H1 (cell line): ENCODE data around the gene BACE1. TPM values are rescaled to one million over a fixed set of nuclear protein-coding genes. Genes with fewer than 3 reads are reported as not detected.

Experiments
- CTCF ChIA-PET: fragments of 300-600 bp; sonication (Branson Sonifier 250); formaldehyde crosslinking; loops from one replicate; lab custom pipeline; 2021; ENCODE audit not compliant: partially characterized antibody; lab: Charles Lee
- POLR2A ChIA-PET: fragments of 300-600 bp; sonication (Branson Sonifier 250); formaldehyde crosslinking; loops from one replicate; lab custom pipeline; 2021; ENCODE audit warnings: inconsistent platforms; ENCODE audit not compliant: partially characterized antibody; lab: Charles Lee
- DNase-seq, 2 experiments: peaks; one replicate each; pipeline versions ENCODE4 v3.0.0 to v3.0.0-alpha.2; 2010 to 2022; ENCODE audit warnings: low spot score in 2 of 2, low read depth in 1 of 2, mixed read lengths in 1 of 2
- FAIRE-seq: peaks from 2 replicates; lab custom pipeline; 2011; peaks lifted over from hg19 to GRCh38; lab: Jason Lieb, UNC
- H2AFZ ChIP-seq: 2 replicates; pipeline ENCODE4 v1.8.1; 2012; ENCODE audit warnings: low read length, inconsistent platforms
- H2AK5ac ChIP-seq: 2 replicates; pipeline ENCODE4 v1.6.1; 2013; ENCODE audit warnings: low read depth, low read length
- H2BK120ac ChIP-seq: replicated peaks from 2 replicates; pipeline ENCODE3; 2013; ENCODE audit warnings: low read depth, low read length, inconsistent platforms
- H2BK12ac ChIP-seq: 2 replicates; pipeline ENCODE4 v1.6.1; 2013; ENCODE audit warnings: low read depth, low read length
- H2BK15ac ChIP-seq: 2 replicates; pipeline ENCODE4 v1.6.1; 2013; ENCODE audit warnings: low read length
- H2BK20ac ChIP-seq: 2 replicates; pipeline ENCODE4 v1.6.1; 2013; ENCODE audit warnings: low read length
- H2BK5ac ChIP-seq: 2 replicates; pipeline ENCODE4 v1.6.1; 2013; ENCODE audit warnings: low read depth, low read length
- H3K14ac ChIP-seq: 2 replicates; pipeline ENCODE4 v1.6.1; 2013; ENCODE audit warnings: inconsistent platforms; ENCODE audit not compliant: insufficient read length
- H3K18ac ChIP-seq: 2 replicates; pipeline ENCODE4 v1.6.1; 2013; ENCODE audit warnings: low read length; ENCODE audit errors: extremely low read depth
- H3K23ac ChIP-seq: 2 replicates; pipeline ENCODE4 v1.6.1; 2013; ENCODE audit warnings: inconsistent platforms; ENCODE audit not compliant: insufficient read length
- H3K23me2 ChIP-seq: 2 replicates; pipeline ENCODE4 v1.6.1; 2013; ENCODE audit warnings: low read depth, low read length
- H3K27ac ChIP-seq: 2 replicates; pipeline ENCODE4 v1.6.1; 2011; ENCODE audit warnings: low read depth, low read length, inconsistent platforms
- H3K27me3 ChIP-seq, 4 experiments: replicated peaks in 1 of 4; 1 replicate in 1 of 4; 2 replicates in 3 of 4; pipeline versions ENCODE4 v1.6.1 to v1.8.1; 2011 to 2013; ENCODE audit warnings: low read length in 3 of 4, mild to moderate bottlenecking in 3 of 4, inconsistent platforms in 2 of 4, mixed read lengths in 2 of 4, moderate library complexity in 1 of 4; ENCODE audit not compliant: control insufficient read depth in 3 of 4, insufficient read depth in 3 of 4; ENCODE audit errors: extremely low read depth in 1 of 4
- H3K36me3 ChIP-seq, 4 experiments: 2 replicates each; pipeline versions ENCODE4 v1.6.1 to v1.8.1; 2011 to 2013; ENCODE audit warnings: mild to moderate bottlenecking in 4 of 4, low read length in 3 of 4, moderate library complexity in 2 of 4, control low read depth in 1 of 4, inconsistent platforms in 1 of 4; ENCODE audit not compliant: insufficient read depth in 4 of 4, control insufficient read depth in 2 of 4
- H3K4ac ChIP-seq: replicated peaks from 2 replicates; pipeline ENCODE3; 2013; ENCODE audit warnings: low read length, low read depth, mixed read lengths, inconsistent platforms; ENCODE audit not compliant: insufficient read length
- H3K4me1 ChIP-seq, 4 experiments: replicated peaks in 1 of 4; 1 replicate in 1 of 4; 2 replicates in 3 of 4; pipeline versions ENCODE4 v1.6.1 to v1.8.1; 2011 to 2013; ENCODE audit warnings: low read length in 3 of 4, inconsistent platforms in 2 of 4, mixed read lengths in 1 of 4; ENCODE audit not compliant: insufficient read depth in 4 of 4, control insufficient read depth in 3 of 4
- H3K4me2 ChIP-seq, 2 experiments: 2 replicates each; pipeline versions ENCODE4 v1.6.1 to v1.8.1; 2011 to 2013; ENCODE audit warnings: low read depth in 2 of 2, low read length in 2 of 2, control low read depth in 1 of 2, inconsistent platforms in 1 of 2, mild to moderate bottlenecking in 1 of 2; ENCODE audit not compliant: insufficient read depth in 1 of 2
- H3K4me3 ChIP-seq, 4 experiments: fragments of 200-600, 300-600 bp in 1 of 4; sonication (generic), shearing (Covaris generic), sonication (Bioruptor Twin) in 1 of 4; 2 replicates each; pipeline versions ENCODE4 v1.5.1 to v1.8.1; 2011 to 2016; ENCODE audit warnings: low read length in 4 of 4, low read depth in 3 of 4, control low read depth in 2 of 4, inconsistent platforms in 2 of 4, mild to moderate bottlenecking in 2 of 4, mixed read lengths in 1 of 4, moderate library complexity in 1 of 4; ENCODE audit not compliant: insufficient read depth in 2 of 4; ENCODE audit errors: extremely low read depth in 1 of 4
- H3K56ac ChIP-seq: replicated peaks from 2 replicates; pipeline ENCODE3; 2013; ENCODE audit warnings: low read depth, mild to moderate bottlenecking, mixed read lengths, low read length, inconsistent platforms; ENCODE audit not compliant: insufficient read length
- H3K79me1 ChIP-seq: 2 replicates; pipeline ENCODE4 v1.6.1; 2013; ENCODE audit warnings: low read depth, low read length, control low read depth
- H3K79me2 ChIP-seq, 2 experiments: 2 replicates each; pipeline versions ENCODE4 v1.6.1 to v1.8.1; 2012 to 2013; ENCODE audit warnings: low read length in 2 of 2, mild to moderate bottlenecking in 2 of 2, inconsistent platforms in 1 of 2; ENCODE audit not compliant: insufficient read depth in 2 of 2, control insufficient read depth in 1 of 2
- H3K9ac ChIP-seq, 4 experiments: replicated peaks in 1 of 4; 1 replicate in 1 of 4; 2 replicates in 3 of 4; pipeline versions ENCODE4 v1.6.1 to v1.8.1; 2011 to 2013; ENCODE audit warnings: low read depth in 3 of 4, low read length in 3 of 4, control low read depth in 2 of 4, mild to moderate bottlenecking in 2 of 4, moderate library complexity in 2 of 4, inconsistent platforms in 1 of 4; ENCODE audit errors: extremely low read depth in 1 of 4
- H3K9me3 ChIP-seq, 2 experiments: 2 replicates each; pipeline versions ENCODE4 v1.6.1 to v1.8.1; 2012 to 2013; ENCODE audit warnings: mild to moderate bottlenecking in 2 of 2, moderate library complexity in 2 of 2, control low read depth in 1 of 2, inconsistent platforms in 1 of 2, low read depth in 1 of 2, low read length in 1 of 2, mixed read lengths in 1 of 2; ENCODE audit not compliant: insufficient read depth in 2 of 2
- H4K20me1 ChIP-seq, 2 experiments: replicated peaks in 1 of 2; 2 replicates each; pipeline versions ENCODE3 to v1.8.1; 2011 to 2013; ENCODE audit warnings: inconsistent platforms in 2 of 2, low read length in 2 of 2, mild to moderate bottlenecking in 1 of 2; ENCODE audit not compliant: insufficient read depth in 2 of 2, control insufficient read depth in 1 of 2
- H4K5ac ChIP-seq: 2 replicates; pipeline ENCODE4 v1.6.1; 2013; ENCODE audit warnings: low read length, low read depth, mixed read lengths, inconsistent platforms; ENCODE audit not compliant: insufficient read length
- H4K8ac ChIP-seq: 2 replicates; pipeline ENCODE4 v1.8.0; 2013; ENCODE audit warnings: mild to moderate bottlenecking, moderate library complexity, low read length, inconsistent platforms; ENCODE audit not compliant: insufficient read depth; ENCODE audit errors: extremely low read depth
- H4K91ac ChIP-seq: replicated peaks from 2 replicates; pipeline ENCODE3; 2013; ENCODE audit warnings: low read length, mixed read lengths, inconsistent platforms; ENCODE audit not compliant: insufficient read length
- BCL11A ChIP-seq, 2 experiments: IDR thresholded peaks; one replicate each; pipeline ENCODE4 v1.6.1; 2011; ENCODE audit warnings: low read depth in 2 of 2, low read length in 2 of 2, mild to moderate bottlenecking in 2 of 2
- CBX8 ChIP-seq: fragments of 300-800, 300-1000 bp; sonication (generic); IDR thresholded peaks from 2 replicates; pipeline ENCODE4 v1.7.1; 2016; ENCODE audit warnings: low read depth, low read length, borderline replicate concordance
- EP300 ChIP-seq, 2 experiments: IDR thresholded peaks; 1 replicate in 1 of 2; 2 replicates in 1 of 2; pipeline ENCODE4 v1.6.1; 2011 to 2012; ENCODE audit warnings: low read depth in 2 of 2, low read length in 2 of 2, mild to moderate bottlenecking in 2 of 2, borderline replicate concordance in 1 of 2, inconsistent platforms in 1 of 2, moderate library complexity in 1 of 2
- JUN ChIP-seq: IDR thresholded peaks from 2 replicates; pipeline ENCODE4 v1.6.1; 2011; ENCODE audit warnings: low read depth, mild to moderate bottlenecking, improper control_type of control experiment, low read length
- JUND ChIP-seq: IDR thresholded peaks from 2 replicates; pipeline ENCODE4 v1.6.1; 2011; ENCODE audit warnings: mild to moderate bottlenecking, improper control_type of control experiment, low read length
- KDM5A ChIP-seq: fragments of 200-600 bp; IDR thresholded peaks from 2 replicates; pipeline ENCODE4 v1.7.1; 2012; ENCODE audit warnings: mild to moderate bottlenecking, low read length, inconsistent platforms, mixed read lengths
- NANOG ChIP-seq: IDR thresholded peaks from 2 replicates; pipeline ENCODE4 v1.6.1; 2011; ENCODE audit warnings: low read length, low read depth, mild to moderate bottlenecking, inconsistent platforms; ENCODE audit not compliant: insufficient read depth, poor library complexity, severe bottlenecking
- RFX5 ChIP-seq: IDR thresholded peaks from 2 replicates; pipeline ENCODE4 v1.6.1; 2011; ENCODE audit warnings: low read depth, low read length, improper control_type of control experiment, borderline replicate concordance
- RNF2 ChIP-seq: fragments of 200-900, 300-1000 bp; sonication (generic); IDR thresholded peaks from 2 replicates; pipeline ENCODE4 v1.7.1; 2016; ENCODE audit warnings: borderline replicate concordance, low read depth, mild to moderate bottlenecking, antibody characterized with exemption, low read length; ENCODE audit not compliant: poor library complexity, severe bottlenecking; ENCODE audit errors: missing control alignments
- SAP30 ChIP-seq: fragments of 300-600 bp; sonication (generic); IDR thresholded peaks from 2 replicates; pipeline ENCODE4 v1.7.1; 2012; ENCODE audit warnings: low read length, moderate library complexity, mild to moderate bottlenecking, inconsistent platforms; ENCODE audit not compliant: insufficient read depth, insufficient replicate concordance
- SIN3A ChIP-seq, 2 experiments: IDR thresholded peaks in 1 of 2; conservative IDR thresholded peaks in 1 of 2; 2 replicates each; pipeline ENCODE4 v1.6.1; 2011 to 2012; ENCODE audit warnings: low read length in 2 of 2, improper control_type of control experiment in 1 of 2, low read depth in 1 of 2, mild to moderate bottlenecking in 1 of 2
- SP2 ChIP-seq: IDR thresholded peaks from 2 replicates; pipeline ENCODE4 v1.6.1; 2012; ENCODE audit warnings: mild to moderate bottlenecking, low read length, inconsistent platforms
- TCF12 ChIP-seq: IDR thresholded peaks from 2 replicates; pipeline ENCODE4 v1.6.1; 2011; ENCODE audit warnings: low read depth, mild to moderate bottlenecking, low read length
- WGBS, 2 experiments: shearing (Covaris generic) in 1 of 2; methylation state at CpG; one replicate each; pipeline versions ENCODE4 v1.1.6 to v1.1.7; 2013 to 2015; ENCODE audit warnings: low lambda C conversion rate in 2 of 2, mixed read lengths in 2 of 2, inconsistent platforms in 1 of 2, low coverage in 1 of 2, missing lambda C conversion rate in 1 of 2; ENCODE audit not compliant: insufficient replicate concordance in 2 of 2, insufficient coverage in 1 of 2, insufficient read length in 1 of 2; ENCODE audit errors: extremely low coverage in 1 of 2, missing lambda C conversion rate in 1 of 2; 5-methylcytosine and 5-hydroxymethylcytosine counted together
- polyA plus RNA-seq, 7 experiments: library from polyadenylated mRNA; depleted of rRNA in 3 of 7; stranded (reverse) in 5 of 7; unstranded in 2 of 7; fragments of >200 nt in 5 of 7; fragments of 200-250 nt in 2 of 7; gene quantifications; 1 replicate in 5 of 7; 2 replicates in 1 of 7; 4 replicates in 1 of 7; pipeline versions ENCODE4 v1.2.1 to v1.2.3, GENCODE V29; 2011 to 2013; ENCODE audit warnings: missing spikeins in 2 of 7, mixed read lengths in 2 of 7
- total RNA-seq: library from RNA; stranded (reverse); fragmentation: NEBNext Ultra II Directional; extraction: Animal tissue kit (Norgen Biotek cat#: 25700); gene quantifications from 2 replicates; pipeline ENCODE4 v1.2.1, GENCODE V29; 2021

BACE1 gene
- total and polyA plus RNA-seq, 2 of the 8 experiments (the other 6 are each of a cell fraction or from before 2014, with no cell fraction given): 7.7 to 7.9 TPM

- no peak overlapping the region for H2BK12ac ChIP-seq
- no peaks in the 10 kb centered on the region for H4K20me1 ChIP-seq
- no peak overlapping the region for H2AFZ ChIP-seq
- FAIRE-seq (no peak), DNase-seq (no peak)
- no peak overlapping the region for H2AK5ac ChIP-seq
- H3K9me3 ChIP-seq: no peaks in the 10 kb centered on the region
- no peak overlapping the region for H3K9ac ChIP-seq
- H3K27me3 ChIP-seq: no peaks in the 10 kb centered on the region
- no peak overlapping the region for H2BK20ac ChIP-seq
- H3K36me3 ChIP-seq: peaks cover 5 to 36% (median 16%) of the 10 kb centered on the region in 4 experiments; a peak in 7 of 8 replicates
- ChIA-PET CTCF (interaction anchor here (0.7 kb wide), 1 partner anchor 9 kb away, joined by 3 read pairs; no protein-coding TSS in a partner anchor), POLR2A (interaction anchor here (1.3 kb wide), 1 partner anchor 18 kb away, joined by 6 read pairs; no protein-coding TSS in a partner anchor)
- H3K79me2 ChIP-seq: peaks cover 0 to 9% of the 10 kb centered on the region in 2 experiments; a peak in 2 of 4 replicates
- no peak overlapping the region for H3K23ac ChIP-seq
- H3K4me3 ChIP-seq: no peak overlapping the region
- H2BK120ac ChIP-seq: no peak overlapping the region
- no peak overlapping the region for H3K56ac ChIP-seq
- H2BK5ac ChIP-seq: no peak overlapping the region
- no peaks in the 10 kb centered on the region for H3K4me1 ChIP-seq
- H4K8ac ChIP-seq: no peak overlapping the region
- H3K14ac ChIP-seq: no peak overlapping the region
- no peak overlapping the region for H3K27ac ChIP-seq
- H4K91ac ChIP-seq: no peak overlapping the region
- H3K18ac ChIP-seq: no peak overlapping the region
- H3K79me1 ChIP-seq: no peaks in the 10 kb centered on the region
- H3K4me2 ChIP-seq: no peak overlapping the region
- H3K23me2 ChIP-seq: no peaks in the 10 kb centered on the region
- 96% methylated on average over 6 of the region's 6 CpGs; no CpG with 5 or more reads in 1 of the 2 experiments for WGBS, 2 experiments
- H2BK15ac ChIP-seq: no peak overlapping the region
- no peak overlapping the region for H4K5ac ChIP-seq
- no peak overlapping the region for H3K4ac ChIP-seq
- TF ChIP-seq BCL11A (IDR thresholded peaks at IDR 0.05; ENCODE audit: low read depth in 2 of 2, low read length in 2 of 2) (no peak), SP2 (no peak), NANOG (no peak), SIN3A (conservative IDR thresholded peaks at IDR 0.05 in 1 of 2, IDR thresholded peaks at IDR 0.05 in 1 of 2; ENCODE audit: low read depth in 1 of 2, low read length in 2 of 2) (no peak), EP300 (IDR thresholded peaks at IDR 0.05; ENCODE audit: borderline replicate concordance in 1 of 2, low read depth in 2 of 2, low read length in 2 of 2) (no peak), SAP30 (no peak), CBX8 (no peak), RFX5 (no peak), KDM5A (no peak), RNF2 (no peak), TCF12 (no peak), JUND (no peak), JUN (no peak)
Measured at GRCh38 chr11:117239295-117239694, 76.8 kb downstream of the BACE1 start.
